ENCODE results near the gene CFAP54.
A peak's percentile ranks its signal among the peaks of the same experiment; 100 is the strongest.

CFAP54 gene

DNA sequence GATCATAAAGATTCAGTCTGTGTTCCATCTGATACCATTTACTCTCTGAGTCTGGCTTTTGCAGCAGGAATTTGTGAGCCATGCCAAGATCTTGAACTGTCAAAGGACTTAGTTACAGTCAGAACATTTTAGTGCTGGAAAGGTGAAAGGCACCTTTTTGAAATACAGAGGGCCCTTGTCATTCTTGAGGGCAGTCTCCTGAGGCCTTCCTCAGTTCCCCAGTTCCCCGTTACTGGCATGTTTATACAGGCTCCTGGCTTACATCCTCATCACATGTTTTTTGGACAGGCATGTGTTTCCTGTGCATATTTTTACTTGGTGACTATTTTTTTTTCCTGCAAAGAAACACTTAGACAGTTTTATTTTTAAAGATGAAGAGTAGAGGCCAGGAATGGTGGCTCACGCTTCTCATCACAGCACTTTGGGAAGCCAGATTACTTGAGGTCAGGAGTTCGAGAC lies 21.0 kb downstream of the CFAP54 start:
- DNase-seq (ENCODE audit: extremely low read depth, low read depth): no peak
- TF ChIP-seq, protein P1, sequence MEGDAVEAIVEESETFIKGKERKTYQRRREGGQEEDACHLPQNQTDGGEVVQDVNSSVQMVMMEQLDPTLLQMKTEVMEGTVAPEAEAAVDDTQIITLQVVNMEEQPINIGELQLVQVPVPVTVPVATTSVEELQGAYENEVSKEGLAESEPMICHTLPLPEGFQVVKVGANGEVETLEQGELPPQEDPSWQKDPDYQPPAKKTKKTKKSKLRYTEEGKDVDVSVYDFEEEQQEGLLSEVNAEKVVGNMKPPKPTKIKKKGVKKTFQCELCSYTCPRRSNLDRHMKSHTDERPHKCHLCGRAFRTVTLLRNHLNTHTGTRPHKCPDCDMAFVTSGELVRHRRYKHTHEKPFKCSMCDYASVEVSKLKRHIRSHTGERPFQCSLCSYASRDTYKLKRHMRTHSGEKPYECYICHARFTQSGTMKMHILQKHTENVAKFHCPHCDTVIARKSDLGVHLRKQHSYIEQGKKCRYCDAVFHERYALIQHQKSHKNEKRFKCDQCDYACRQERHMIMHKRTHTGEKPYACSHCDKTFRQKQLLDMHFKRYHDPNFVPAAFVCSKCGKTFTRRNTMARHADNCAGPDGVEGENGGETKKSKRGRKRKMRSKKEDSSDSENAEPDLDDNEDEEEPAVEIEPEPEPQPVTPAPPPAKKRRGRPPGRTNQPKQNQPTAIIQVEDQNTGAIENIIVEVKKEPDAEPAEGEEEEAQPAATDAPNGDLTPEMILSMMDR (IDR thresholded peaks at IDR 0.05; ENCODE audit: low read depth, low read length, missing control alignments): no peak

DNA sequence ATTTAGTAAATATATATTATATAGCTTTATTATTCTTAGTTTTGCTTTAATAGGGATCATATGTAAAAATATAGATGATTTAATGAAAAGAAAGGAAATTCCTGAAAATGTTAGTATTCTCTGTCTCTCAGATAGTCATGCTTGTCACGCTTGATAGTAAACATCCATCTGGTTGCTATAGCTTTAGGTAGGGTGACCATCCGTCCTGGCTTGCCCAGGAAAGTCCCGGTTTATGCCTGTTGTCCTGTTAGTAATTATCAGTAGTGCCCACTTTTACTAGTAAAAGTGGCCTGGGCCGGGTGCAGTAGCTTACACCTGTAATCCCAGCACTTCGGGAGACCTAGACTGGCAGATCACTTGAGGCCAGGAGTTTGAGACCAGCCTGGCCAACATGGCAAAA lies 23.8 kb downstream of the CFAP54 start:
- no peak overlapping the region for H3K4me3 ChIP-seq (replicated peaks; ENCODE audit: low read depth, low read length)
- no peak for DNase-seq (ENCODE audit: extremely low read depth, low read depth)
- TF ChIP-seq, protein P1 (IDR thresholded peaks at IDR 0.05; ENCODE audit: low read depth, low read length, missing control alignments): no peak

More for the DNA sequence above, 21.0 kb downstream of the CFAP54 start:
- no peak overlapping the region for H3K4me3 ChIP-seq (replicated peaks; ENCODE audit: low read depth, low read length)

DNA sequence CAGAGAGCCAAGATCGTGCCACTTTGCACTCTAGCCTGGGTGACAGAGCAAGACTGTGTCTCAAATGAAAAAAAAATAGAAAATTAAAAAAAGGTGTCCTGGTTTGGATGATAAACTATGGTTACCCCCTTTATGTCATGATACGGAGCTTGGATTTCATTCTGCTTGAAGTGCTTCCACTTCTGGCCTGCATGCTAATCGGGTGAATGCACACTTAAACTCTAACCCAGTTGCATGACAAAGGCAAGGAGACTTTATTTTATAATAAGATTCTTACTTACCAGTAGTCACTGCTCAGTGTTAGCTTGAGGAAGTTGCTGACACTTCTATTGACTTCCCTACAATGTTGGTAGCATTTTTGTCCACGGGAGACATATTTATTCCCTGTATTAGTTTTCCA lies 24.3 kb downstream of the CFAP54 start:
- TF ChIP-seq, protein P1 (IDR thresholded peaks at IDR 0.05; ENCODE audit: low read depth, low read length, missing control alignments): no peak

DNA sequence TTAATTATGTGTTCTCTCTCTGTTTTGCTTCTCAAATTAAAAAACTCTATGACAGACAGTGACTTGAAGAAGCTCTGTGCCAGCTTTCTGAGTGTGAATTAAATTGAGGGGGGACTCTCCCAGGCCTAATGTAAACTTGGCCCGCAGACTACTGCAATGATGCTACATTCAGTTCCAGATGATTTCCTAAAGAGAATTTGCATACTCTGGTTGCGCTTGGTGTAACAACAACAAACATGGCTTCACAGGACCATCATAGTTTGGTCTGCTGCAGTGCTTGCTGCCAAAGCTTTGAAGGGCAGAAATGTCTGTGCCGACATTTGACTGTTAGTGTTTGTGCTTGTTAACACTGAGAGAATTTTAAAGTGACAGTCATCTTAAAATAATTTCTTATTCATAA lies 25.0 kb downstream of the CFAP54 start:
- no peak overlapping the region for H3K4me3 ChIP-seq (replicated peaks; ENCODE audit: low read depth, low read length)
- DNase-seq (ENCODE audit: extremely low read depth, low read depth): no peak
- TF ChIP-seq, protein P1 (IDR thresholded peaks at IDR 0.05; ENCODE audit: low read depth, low read length, missing control alignments): no peak

More for the DNA sequence above, 24.3 kb downstream of the CFAP54 start:
- no peak for DNase-seq (ENCODE audit: extremely low read depth, low read depth)
- no peak overlapping the region for H3K4me3 ChIP-seq (replicated peaks; ENCODE audit: low read depth, low read length)

DNA sequence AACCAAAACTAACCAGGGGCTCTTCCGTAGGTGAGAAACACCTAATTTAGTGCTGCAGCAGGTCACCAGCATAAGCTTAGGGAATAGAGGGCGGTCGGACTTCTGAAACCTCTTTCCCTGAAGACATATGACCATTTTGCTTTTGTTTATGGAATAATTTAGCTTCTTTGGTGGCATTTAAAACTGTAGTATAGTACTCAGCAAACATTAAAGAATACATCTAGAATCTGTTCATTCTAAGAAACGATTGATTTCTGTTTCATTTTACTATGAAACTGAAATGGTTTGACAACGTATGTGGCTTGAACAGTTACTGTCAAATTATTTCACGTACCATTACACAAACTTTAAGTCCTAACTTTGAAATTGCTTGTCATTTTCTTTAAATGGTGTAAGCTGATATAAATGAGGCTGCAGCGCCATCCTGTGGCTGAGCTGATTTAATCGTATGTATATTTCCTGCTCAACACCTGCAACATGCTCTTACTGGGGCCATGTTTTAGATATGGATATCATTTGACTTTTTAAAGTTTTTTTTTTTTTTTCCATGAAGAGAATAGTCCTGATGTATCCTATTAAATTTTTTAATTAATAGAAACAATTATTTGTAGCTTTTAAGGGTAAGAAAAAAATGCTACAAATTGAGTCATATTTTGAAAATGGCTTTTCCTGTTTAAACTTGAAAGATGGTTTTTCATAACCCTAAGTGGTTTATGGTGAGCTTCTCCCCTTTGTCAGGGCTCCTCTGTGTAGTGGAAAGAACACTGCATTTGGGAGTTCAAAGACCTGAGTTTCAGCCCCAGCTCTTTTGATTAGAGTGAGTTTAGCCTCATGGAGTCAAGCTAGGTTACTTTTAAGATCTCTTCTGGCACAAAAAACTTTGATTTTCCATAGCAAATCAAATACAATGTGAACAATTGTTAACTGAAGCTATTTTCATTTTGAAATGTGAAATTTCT lies 27.4 kb downstream of the CFAP54 start:
- peak; percentile 63 for DNase-seq (ENCODE audit: extremely low read depth, low read depth)
- no peak overlapping the region for H3K4me3 ChIP-seq (replicated peaks; ENCODE audit: low read depth, low read length)
- TF ChIP-seq, protein P1 (IDR thresholded peaks at IDR 0.05; ENCODE audit: low read depth, low read length, missing control alignments): peak; percentile 45

DNA sequence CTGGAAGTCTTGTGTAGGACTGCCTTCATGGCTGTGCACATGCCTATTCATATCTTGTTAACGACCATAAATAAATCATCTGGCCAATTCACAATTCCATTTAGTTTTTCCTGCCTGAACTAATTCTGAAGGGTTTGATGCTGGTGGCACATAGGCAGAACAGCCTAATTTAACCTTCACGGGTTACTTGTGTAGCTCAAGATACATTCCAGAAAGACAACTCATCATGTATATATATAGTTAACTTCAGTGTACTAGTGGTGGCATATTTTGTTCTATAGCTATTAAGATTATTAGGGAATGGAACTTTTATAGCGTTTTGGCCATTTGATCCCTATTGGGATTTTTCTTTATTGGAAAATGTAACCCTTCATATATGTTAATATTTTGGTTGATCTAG lies 31.4 kb downstream of the CFAP54 start:
- no peak overlapping the region for H3K4me3 ChIP-seq (replicated peaks; ENCODE audit: low read depth, low read length)
- TF ChIP-seq, protein P1 (IDR thresholded peaks at IDR 0.05; ENCODE audit: low read depth, low read length, missing control alignments): no peak
- no peak for DNase-seq (ENCODE audit: extremely low read depth, low read depth)

All from HFF-Myc (cell line).